Medulla oblongata (tissue), 1 donor: Measurements from ENCODE around the gene TLE4.
A peak's percentile ranks its signal among the peaks of the same experiment; 100 is the strongest.

Source experiments
- DNase-seq: peaks from one replicate; pipeline ENCODE4 v3.0.0-alpha.2; 2015; ENCODE audit errors: extremely low spot score

The TLE4 gene

GRCh38 chr9:79572032-79572607 is 355 bp downstream of the TLE4 start:
- no peak for DNase-seq

GRCh38 chr9:79572608-79573411 is 1.0 kb downstream of the TLE4 start:
- peak; percentile 57 for DNase-seq

- DNase-seq: peak; percentile 36
Measured at GRCh38 chr9:79573412-79573923, 1.7 kb downstream of the TLE4 start.

GRCh38 chr9:79574136-79574535 is 2.4 kb downstream of the TLE4 start:
- DNase-seq: peak; percentile 42

GRCh38 chr9:79574781-79575180 is 3.0 kb downstream of the TLE4 start:
- peak; percentile 50 for DNase-seq

- DNase-seq: peak; percentile 29
Measured at GRCh38 chr9:79575547-79575946, 3.8 kb downstream of the TLE4 start.

GRCh38 chr9:79577969-79578723 is 6.4 kb downstream of the TLE4 start:
- DNase-seq: no peak

GRCh38 chr9:79578891-79579290 is 7.1 kb downstream of the TLE4 start:
- DNase-seq: no peak

GRCh38 chr9:79579624-79580023 is 7.9 kb downstream of the TLE4 start:
- DNase-seq: no peak

GRCh38 chr9:79580055-79580454 is 8.3 kb downstream of the TLE4 start:
- DNase-seq: no peak

GRCh38 chr9:79581388-79581787 is 9.6 kb downstream of the TLE4 start:
- DNase-seq: no peak

GRCh38 chr9:79581794-79582193 is 10.0 kb downstream of the TLE4 start:
- no peak for DNase-seq

GRCh38 chr9:79583952-79584654 is 12.3 kb downstream of the TLE4 start:
- peak; percentile 72 for DNase-seq

- no peak for DNase-seq
Measured at GRCh38 chr9:79584655-79584982, 12.9 kb downstream of the TLE4 start.

- DNase-seq: no peak
Measured at GRCh38 chr9:79588488-79589223, 16.9 kb downstream of the TLE4 start.

- DNase-seq: no peak
Measured at GRCh38 chr9:79591458-79591857, 19.7 kb downstream of the TLE4 start.

GRCh38 chr9:79592726-79593493 is 21.1 kb downstream of the TLE4 start:
- no peak for DNase-seq

- no peak for DNase-seq
Measured at GRCh38 chr9:79598562-79599345, 27.0 kb downstream of the TLE4 start.

GRCh38 chr9:79600466-79600865 is 28.7 kb downstream of the TLE4 start:
- no peak for DNase-seq
